NCI-H2227 treated with DMSO at 0.1 percent for 48 hours (cell line): Measurements from ENCODE around the gene AHSP.
"Not testable (repeated sequence)": the region's sequence is repeated elsewhere in the genome, so short reads cannot be mapped to it uniquely, and the experiment has no call there.

Source experiments
- DNase-seq: peaks from one replicate; lab custom pipeline; 2025; lab: John Stamatoyannopoulos, UW

The AHSP gene

DNA sequence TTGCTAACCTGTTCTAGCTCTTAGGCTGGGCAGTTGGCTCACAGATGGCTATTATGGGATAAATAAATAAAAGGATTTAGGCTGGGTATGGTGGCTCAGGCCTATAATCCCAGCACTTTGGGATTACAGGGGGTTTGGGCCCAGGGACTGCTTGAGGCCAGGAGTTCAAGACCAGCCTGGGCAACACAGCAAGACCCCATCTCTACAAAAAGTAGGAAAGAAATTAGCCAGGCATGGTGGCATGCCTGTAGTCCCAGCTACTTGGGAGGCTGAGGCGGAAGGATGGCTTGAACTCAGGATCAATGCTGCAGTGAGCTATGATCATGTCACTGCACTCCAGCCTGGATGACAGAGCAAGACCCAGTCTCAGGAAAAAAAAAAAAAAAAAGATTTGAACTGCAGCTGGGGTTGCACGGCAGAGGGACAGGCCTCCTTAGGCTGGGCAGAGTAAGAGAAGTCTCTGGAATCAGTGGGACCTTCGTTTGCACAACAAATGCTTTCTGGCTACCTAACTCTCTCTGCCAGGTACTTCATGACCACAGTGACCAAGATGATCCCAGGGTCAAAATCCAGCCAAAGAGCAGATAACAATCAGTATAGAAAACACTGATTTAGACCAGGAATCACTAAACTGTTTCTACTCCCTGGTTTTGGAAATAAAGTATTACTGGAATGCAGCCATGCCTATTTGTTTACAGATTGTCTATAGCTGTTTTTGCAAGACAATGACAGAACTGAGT, 26.3 kb upstream of the AHSP start:
- DNase-seq = no peak

DNA sequence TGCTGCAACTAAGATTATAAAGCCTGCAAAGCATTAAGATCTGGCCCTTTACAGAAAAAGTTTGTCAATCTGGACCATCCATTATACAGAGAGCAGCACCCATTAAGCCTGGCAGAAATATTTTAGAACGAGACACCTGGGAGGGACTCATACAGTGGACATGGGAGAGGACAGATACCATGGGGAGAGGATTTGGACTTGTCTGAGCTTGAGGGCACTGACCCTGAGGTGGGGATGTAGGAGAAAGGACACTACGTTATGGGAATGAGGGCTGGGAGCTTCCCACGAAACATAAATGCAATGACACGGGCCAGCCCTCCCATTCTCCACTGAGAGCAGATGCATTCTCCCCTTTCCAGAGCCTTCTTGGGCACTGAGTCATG, 25.7 kb upstream of the AHSP start:
- DNase-seq = no peak

DNA sequence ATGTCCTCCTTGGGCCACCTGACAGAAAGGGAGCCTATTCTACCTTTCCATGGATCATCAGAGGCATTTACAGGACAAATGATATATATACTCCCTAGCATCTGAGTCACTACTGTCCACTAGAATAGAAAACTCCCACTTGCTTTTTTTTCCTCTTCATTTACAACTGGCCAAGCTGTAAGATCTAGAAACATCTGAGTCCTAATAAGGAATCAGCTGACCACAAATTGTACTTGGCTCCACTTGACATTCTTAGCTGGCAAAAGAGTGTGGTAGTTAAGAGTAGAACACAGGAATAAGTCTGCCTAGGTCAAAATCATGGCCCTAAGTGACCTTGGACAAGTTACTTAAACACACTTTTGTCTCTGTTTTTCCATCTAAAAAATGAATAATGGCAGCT, 24.7 kb upstream of the AHSP start:
- no peak for DNase-seq

DNA sequence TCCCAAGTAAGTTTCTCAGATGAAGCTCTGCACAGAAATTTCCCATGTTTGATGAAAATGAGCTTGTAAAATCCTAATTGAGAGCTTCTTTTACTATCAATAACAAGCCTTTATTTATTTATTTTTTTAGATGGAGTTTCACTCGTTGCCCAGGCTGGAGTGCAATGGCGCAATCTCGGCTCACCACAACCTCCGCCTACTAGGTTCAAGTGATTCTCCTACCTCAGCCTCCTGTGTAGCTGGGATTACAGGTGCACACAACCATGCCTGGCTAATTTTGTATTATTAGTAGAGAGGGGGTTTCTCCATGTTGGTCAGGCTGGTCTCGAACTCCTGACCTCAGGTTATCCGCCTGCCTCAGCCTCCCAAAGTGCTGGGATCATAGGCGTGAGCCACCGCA, 24.1 kb upstream of the AHSP start:
- not testable (repeated sequence) for DNase-seq

DNA sequence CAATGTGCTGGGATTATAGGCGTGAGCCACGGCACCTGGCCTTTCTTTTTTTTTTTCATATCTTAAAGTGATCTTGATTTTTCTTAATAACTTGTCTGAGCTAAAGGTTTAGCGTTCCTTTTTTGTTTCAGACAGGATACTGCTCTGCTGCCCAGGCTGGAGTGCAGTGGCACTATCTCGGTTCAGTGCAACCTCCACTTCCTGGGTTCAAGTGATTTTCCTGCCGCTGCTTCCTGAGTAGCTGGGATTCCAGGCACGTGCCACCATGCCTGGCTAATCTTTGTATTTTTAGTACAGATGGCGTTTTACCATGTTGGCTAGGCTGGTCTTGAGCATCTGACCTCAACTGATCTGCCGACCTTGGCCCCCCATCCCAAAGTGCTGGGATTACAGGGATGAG, 23.5 kb upstream of the AHSP start:
- DNase-seq = no peak

DNA sequence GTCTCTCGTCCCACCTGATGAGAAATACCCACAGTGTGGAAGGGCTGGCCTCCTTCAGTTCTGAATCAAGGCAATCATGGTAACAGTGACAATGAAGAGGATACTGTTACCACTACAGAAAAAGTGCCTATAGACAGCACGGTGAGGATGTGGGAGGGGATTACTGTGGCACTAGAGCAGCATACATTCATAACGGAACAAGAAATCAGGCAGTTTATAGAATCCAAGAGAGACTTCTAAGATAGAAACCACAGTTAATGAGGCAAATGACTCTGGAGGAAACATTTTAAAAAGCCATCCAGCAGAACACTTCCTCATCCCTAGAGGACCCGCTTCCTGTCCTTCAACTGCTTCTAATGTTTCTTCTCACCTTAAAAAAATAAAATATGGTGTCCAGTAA, 22.2 kb upstream of the AHSP start:
- no peak for DNase-seq

DNA sequence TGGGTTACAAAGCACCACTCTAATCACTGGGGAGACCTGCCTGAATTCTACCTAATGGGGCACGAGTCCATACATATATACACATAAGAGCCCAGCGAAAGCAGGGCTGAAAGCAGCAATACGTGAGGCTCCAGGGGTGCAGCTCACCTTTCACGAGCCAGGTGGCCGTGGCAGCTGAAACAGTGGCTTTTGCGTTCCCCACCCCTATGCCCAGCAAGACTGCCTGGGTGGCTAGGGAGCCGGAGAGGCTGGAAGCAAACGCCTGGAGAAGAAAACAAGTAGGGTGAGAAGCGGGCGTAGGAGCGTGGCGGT, 20.1 kb upstream of the AHSP start:
- DNase-seq = no peak

DNA sequence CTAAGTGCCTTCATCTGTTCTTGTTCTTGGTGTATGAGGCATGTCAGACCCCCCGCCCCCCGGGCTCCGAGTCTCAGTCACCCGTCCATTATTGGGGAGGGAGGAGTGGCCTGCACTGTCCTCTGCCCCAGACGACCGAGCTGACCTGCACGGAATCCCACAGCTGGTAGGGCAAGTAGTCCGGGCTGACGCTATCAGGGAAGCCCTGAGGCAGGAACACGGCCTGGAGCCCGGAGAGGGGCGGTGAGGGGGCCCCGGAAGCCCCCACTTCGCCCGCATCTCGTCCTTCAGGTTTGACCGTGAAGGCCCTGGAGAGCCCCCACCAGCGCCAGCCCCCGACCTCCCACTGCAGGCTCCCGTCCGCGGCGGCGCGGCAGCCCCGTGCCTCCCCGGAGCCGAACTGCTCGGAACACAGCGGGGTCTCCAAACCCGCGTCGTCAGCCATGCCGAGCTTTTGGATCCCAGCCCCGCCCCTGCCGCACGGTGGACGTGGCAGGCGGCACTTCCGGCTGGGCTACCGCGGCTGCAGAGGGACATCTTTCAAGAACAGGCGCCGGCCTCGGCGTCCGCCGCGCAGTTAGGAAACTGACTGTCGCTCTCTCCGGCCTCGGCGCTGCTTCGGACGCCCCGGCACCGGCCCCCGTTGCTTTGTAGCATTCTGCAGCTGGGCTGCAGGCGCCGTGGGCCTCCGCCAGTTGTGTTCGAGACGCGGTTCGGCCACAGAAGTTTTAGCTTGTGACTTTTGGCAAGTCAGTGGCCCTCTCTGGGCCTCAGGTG, 19.6 kb upstream of the AHSP start, which contains the start of gene RUSF1:
Gene RUSF1 (minus strand): TSS at position 463 of the 777 bp plus-strand sequence. CDS start 18 bp downstream, at position 445.
- DNase-seq = peak; percentile 90

DNA sequence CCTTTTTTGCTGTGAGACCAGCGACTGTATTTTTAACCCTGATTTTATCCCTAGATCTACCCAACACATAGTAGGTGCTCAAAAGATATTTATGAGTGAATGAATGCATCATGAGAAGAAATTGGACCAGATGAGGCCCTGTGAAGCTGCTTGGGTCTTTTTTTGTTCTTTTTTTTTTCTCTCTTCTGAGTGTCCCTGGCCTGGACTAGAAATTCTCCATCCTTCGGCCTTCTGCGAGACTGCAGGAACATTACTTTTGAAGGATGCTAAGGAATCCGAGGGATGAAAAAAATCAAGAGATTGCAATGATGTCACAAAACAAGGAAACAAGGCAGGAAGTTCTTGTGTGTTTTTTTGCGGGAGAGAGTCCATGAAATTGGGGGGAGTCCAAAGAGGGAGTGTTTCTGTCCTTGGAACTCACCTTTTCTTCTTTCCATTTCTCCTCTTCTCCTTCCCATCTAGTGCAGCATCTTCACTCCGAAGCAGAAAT, 18.9 kb upstream of the AHSP start:
- peak; percentile 17 for DNase-seq

DNA sequence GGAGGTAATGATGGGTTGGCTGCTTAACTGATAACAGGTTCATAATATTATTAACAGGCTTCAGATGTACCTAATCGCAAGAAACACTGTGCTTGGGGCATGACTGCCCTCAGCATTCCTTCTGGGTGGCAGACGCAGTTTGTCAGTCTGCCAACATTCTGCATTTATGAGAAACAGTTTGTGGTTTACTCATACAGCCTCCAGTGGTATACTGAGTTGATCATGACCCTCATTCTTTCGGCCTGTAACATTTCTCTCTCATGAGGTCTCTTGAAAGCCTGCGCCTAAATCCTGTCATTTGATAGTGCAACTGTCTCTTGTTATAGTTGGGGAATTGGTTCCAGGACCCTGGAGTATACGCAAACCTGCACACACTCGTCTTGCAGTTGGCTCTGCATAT, 14.6 kb upstream of the AHSP start:
- no peak for DNase-seq

DNA sequence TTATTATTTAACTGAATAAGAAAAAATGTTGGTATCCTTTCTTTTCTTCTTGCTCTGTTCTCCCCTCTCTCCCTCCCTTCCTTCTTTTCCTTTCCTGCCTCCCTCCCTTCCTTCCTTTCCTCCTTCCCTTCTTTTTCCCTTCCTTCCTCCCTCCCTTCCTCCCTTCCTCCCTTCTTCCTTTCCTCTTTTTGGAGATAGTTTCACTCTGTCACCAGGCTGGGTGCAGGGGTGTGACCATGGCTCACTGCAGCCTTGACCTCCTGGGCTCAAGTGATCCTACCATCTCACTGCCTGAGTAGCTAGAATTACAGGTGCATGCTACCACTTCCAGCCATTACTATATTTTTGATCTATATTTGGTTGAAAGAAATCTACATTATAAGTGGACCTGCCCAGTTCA, 13.8 kb upstream of the AHSP start:
- no peak for DNase-seq

DNA sequence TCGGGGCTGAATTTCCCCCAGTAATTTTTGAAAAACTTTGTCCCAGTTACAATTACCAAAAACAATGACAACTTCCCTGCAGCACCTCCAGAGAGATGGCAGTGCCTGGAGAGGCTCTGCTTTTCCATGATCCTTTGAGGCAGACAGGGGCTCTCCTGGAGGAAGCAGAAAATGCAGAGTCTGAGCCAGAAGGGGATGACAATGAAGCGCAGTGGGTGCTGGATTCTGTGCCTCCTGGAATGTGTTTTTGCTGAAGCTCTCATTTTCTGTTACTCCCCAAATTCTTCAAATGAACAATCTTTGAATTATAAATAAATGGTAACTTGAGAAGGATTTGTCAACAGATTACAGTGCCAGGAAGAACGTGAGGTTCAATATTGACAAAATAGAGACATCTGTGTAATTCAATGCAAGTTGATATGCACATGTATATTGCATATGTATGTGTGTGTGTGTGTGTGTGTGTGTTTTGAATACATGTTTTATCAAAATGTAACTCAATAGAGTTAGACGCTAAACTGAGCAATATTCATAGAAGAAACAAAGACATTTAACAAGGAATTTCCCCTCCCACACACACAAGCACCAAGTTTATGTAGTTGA, 9.8 kb upstream of the AHSP start:
- no peak for DNase-seq

DNA sequence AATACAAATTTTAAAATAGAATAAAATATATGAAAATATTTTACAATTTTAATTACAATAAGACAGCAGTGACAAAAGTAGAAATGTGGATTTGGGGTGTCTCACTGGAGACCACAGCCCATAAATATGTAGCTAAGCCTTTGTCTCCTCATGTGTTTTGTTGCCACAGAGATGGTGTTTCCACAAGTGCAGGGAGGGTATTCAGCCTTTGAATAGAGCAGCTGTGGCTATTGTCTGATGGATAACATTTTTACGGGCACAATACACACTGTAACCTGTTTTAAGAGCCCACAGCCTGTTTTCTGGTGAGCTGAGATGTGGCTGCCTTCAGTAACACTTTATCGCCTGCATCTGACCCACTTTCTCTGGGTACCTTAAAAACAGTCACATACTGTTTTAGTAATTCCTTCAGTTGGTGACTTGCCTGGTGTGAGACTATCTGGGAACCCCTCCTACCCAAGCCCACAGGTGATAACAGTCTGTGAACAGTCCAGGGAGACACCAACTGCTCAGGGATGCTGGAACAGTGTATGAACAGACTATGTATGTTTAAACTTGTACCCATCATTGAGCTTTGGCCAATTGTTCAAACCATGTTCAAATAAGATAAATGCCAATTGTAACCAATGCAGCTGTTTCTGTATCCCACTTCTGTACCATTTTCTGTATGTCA, 7.8 kb upstream of the AHSP start:
- DNase-seq = no peak

DNA sequence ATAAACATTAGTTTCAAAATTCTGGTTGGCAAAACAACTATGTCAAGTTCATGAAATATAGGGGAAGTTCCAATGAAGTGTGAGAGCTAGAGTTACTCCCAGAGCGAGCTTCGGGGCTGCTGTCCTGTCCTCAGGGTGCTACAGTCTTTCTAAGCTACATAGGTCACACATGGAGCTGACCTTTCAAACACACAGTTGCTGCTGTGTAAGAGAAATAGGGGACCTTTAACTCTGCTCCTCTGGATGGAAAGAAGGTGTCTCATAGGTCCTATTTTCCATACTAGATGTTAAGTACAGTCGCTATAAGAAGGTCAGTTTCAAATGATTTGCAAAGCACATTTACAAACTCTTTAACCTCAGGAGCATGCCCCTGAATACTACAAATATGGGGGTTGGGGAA, 6.3 kb upstream of the AHSP start:
- DNase-seq = no peak

DNA sequence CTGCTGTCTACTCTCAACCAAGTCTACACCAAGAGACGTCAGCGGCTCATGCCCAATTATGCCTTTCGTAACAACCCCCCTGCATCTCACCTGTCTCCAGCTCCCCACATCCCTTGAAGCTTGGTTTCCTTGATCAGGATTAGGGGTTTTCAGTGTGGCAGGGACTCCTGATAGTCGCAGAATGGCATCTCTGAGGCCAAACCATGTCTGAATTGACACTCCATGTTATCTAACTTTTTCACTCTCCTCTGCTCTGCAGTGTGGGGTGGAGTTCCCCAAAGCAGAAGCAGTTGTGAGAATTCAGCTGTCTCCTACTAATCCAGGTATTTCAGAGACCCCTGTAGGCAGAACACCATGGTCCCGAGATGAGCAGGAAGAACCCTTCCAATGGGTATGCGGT, 5.6 kb upstream of the AHSP start:
- DNase-seq = no peak

DNA sequence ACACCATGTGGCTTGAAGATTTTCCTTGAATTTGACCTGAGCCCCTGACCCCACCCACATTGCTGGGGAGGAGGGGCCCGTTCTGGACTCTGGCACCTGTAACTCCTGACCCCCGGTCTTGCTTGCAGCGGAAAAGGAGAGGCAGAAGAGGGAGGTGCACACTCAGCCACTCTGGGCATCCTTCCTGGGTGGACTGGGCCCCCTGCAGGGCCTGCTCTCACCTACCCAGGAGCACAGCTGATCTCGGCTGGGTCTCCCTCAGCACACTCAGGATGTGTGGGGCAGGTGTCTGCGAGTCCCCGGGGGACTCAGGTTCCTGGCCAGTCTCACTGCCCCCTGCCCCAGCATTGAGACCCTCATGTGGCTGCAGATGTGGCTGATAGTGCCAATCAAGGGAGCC, 3.9 kb upstream of the AHSP start:
- DNase-seq = not testable (repeated sequence)

DNA sequence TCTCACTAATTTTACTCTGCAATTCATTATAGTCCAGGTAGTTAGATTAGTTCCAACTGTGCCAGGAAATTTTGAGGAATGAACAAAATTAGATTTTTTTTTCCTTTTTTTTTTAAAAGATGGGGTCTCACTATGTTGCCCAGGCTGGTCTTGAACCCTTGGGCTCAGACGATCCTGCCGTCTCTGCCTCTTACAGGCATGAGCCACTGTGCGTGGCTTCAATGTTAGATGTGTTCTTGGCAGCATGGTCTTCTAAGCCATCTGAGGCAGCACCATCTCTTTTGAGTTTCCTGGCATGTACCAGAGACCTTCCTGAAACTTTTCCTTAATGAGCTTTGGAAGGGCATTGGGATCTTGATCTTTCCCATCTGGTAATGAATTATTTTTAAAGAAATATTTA, 2.6 kb upstream of the AHSP start:
- DNase-seq = no peak

DNA sequence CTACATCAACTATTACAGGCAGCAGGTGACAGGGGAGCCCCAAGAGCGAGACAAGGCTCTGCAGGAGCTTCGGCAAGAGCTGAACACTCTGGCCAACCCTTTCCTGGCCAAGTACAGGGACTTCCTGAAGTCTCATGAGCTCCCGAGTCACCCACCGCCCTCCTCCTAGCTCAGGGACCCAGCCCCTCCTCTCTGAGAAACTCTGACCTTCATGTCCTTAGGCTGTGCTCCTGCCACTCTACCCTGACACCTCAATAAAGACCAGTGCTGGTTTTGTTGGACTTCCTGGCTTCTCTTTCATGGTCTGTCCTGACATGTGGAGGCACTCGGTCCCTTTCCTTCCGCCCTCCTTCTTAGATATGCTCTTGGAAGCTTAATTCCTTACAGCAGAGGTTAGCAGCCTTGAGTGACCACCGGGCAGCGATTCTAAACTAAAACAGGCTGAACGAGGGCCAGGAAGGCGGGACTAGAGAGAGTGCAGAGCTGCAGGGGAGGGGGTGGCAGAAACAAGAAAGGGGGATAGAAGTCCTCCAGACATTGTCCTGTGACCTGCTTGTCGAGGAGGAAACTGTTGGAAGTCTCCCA, 915 bp downstream of the AHSP start:
- no peak for DNase-seq

DNA sequence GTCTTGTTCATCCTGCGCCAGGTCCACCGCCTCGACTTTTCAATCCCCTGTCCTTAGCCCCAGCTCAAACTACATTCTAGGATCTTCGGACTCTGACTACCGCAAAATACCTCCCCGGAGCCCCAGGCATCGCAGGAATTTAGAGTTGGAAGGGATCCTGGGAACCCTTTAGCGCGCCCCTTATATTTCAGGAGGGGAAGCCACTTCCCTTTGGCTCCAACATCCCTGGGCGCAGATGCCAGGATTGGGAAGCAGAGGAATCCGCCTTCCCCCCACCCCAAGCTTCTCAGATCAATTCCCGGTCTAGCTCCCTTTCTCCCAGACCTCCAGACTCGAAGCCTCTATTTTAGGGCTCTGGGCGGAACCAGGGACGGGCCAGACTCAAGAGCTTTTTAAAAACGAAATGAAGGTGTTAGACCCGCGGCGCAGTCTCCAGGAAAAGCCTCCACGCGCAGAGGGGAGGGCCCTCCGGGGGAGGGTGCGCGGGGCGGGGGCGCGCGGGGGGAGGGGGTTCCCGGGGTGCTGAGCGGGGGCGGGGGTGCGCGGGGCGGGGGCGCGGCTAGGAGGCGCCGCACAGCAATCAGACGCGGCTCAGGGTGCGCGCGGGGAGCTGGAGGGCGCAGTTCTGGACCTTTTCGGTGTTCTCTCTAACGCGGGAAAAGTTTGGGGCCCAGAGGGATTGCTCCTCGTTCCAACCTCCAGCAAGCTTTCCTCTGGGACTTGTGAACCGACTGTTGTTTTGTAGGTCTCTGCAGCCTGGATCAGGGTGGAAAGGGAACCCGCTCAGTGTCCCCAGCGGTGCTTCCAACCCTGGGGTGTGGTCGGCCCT, 1.6 kb downstream of the AHSP start:
- DNase-seq = no peak

DNA sequence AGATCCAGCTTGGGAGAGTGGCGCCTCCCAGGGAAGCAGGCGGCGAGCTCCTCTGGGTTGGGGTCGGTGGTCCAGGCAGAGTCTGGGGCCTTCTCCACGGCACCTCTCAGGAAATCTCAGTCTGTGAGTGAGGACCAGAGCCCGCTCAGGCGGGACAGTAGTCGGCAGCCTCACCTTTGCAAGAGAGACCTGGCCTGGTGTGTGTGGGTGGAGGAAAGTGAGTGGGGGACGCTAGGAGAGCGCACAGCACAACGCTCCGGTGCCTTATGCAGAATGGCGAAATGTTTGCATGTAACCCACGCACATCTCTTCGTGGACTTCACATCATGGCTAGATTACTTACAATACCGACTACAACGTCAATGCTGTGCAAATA, 2.2 kb downstream of the AHSP start:
- DNase-seq = no peak

DNA sequence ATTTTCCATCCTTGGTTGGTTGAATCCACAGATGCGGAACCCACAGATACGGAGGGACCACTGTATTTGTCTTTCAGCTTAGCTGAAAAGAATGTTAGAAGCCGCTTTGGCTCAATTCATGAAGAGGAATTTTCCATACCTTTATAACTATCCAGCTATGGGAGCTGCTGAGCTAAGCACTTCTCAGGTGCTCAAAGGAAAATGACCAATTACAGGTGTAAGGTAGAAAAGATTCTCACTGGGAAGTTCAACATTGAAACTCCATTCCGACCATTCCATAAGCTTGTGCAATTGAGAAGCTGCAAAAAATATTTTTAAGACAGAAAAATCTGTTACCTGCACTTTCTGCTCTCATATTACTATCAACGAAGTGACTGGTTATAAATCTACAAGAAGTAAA, 2.7 kb downstream of the AHSP start:
- DNase-seq = no peak
